ENCODE data around the gene ARAF. TPM values are rescaled to one million over a fixed set of nuclear protein-coding genes. Genes with fewer than 3 reads are reported as not detected.

The ARAF gene
- total and polyA plus RNA-seq, 2 experiments from 2014 or later, result 32.0 to 78.0 TPM

GRCh38 chrX:47566841-47567240 lies 5.8 kb downstream of the ARAF start:
- 85 to 87% methylated on average over 7 to 11 of the region's 11 CpGs for WGBS, 2 experiments (ENCODE audit: low coverage in 1 of 2, low lambda C conversion rate in 2 of 2, missing lambda C conversion rate in 2 of 2)
- TF ChIP-seq EZH2phosphoT487 (IDR thresholded peaks at IDR 0.05; ENCODE audit: insufficient read depth, low read depth), result no peak
- TF ChIP-seq EZH2 (IDR thresholded peaks at IDR 0.05; ENCODE audit: insufficient read depth, poor library complexity, severe bottlenecking), result no peak
- in situ Hi-C loops (cut with MboI), result no loop called here
- Histone ChIP-seq H3K4me1 (ENCODE audit: insufficient read depth) (0 out of 2 replicates have a peak, but pooled peaks cover 8% of the 10 kb centered on the region), H3K4me2 (ENCODE audit: unreplicated experiment) (no peak overlapping the region), H4K20me1 (ENCODE audit: insufficient read depth) (no peaks in the 10 kb centered on the region), H3K27ac (no peak overlapping the region), H3K9me3 (ENCODE audit: low read depth) (no peaks in the 10 kb centered on the region), H3K36me3 (ENCODE audit: low read depth) (no peaks in the 10 kb centered on the region), H3K27me3 (replicated peaks; ENCODE audit: insufficient read depth) (no peaks in the 10 kb centered on the region), H3K9me2 (ENCODE audit: insufficient read depth) (no peaks in the 10 kb centered on the region), H3K9ac (no peak overlapping the region), H2AFZ (no peak overlapping the region), H3K4me3 (no peak overlapping the region), H3F3A (ENCODE audit: insufficient read depth) (no peaks in the 10 kb centered on the region), H3K79me2 (ENCODE audit: insufficient read depth) (peaks cover 35% of the 10 kb centered on the region)
- DNase-seq, result no peak

- no peaks in the 10 kb centered on the region for H3K9me2 ChIP-seq (ENCODE audit: insufficient read depth)
- H3K27me3 ChIP-seq (replicated peaks; ENCODE audit: insufficient read depth), result no peaks in the 10 kb centered on the region
- H3K27ac ChIP-seq, result no peak overlapping the region
- TF ChIP-seq EZH2phosphoT487 (IDR thresholded peaks at IDR 0.05; ENCODE audit: insufficient read depth, low read depth) (no peak), EZH2 (IDR thresholded peaks at IDR 0.05; ENCODE audit: insufficient read depth, poor library complexity, severe bottlenecking) (no peak)
- no peaks in the 10 kb centered on the region for H3K36me3 ChIP-seq (ENCODE audit: low read depth)
- no peak overlapping the region for H3K4me2 ChIP-seq (ENCODE audit: unreplicated experiment)
- H3K4me3 ChIP-seq, result no peak overlapping the region
- no peaks in the 10 kb centered on the region for H3K9me3 ChIP-seq (ENCODE audit: low read depth)
- DNase-seq, result no peak
- in situ Hi-C loops (cut with MboI), result no loop called here
- no peaks in the 10 kb centered on the region for H4K20me1 ChIP-seq (ENCODE audit: insufficient read depth)
- WGBS, 2 experiments (ENCODE audit: low coverage in 1 of 2, low lambda C conversion rate in 2 of 2, missing lambda C conversion rate in 2 of 2), result 86 to 91% methylated on average over 5 to 11 of the region's 13 CpGs
- H3K4me1 ChIP-seq (ENCODE audit: insufficient read depth), result peaks cover 5% of the 10 kb centered on the region; the same call in 1 of the 2 replicates
- H3K79me2 ChIP-seq (ENCODE audit: insufficient read depth), result peaks cover 16% of the 10 kb centered on the region; the same call in 1 of the 2 replicates
- no peak overlapping the region for H2AFZ ChIP-seq
- H3F3A ChIP-seq (ENCODE audit: insufficient read depth), result no peaks in the 10 kb centered on the region
- no peak overlapping the region for H3K9ac ChIP-seq
These were observed 7.8 kb downstream of the ARAF start for GRCh38 chrX:47568656-47569295.

- H2AFZ ChIP-seq, result no peak overlapping the region
- no peak overlapping the region for H3K4me3 ChIP-seq
- no peaks in the 10 kb centered on the region for H4K20me1 ChIP-seq (ENCODE audit: insufficient read depth)
- no peaks in the 10 kb centered on the region for H3K36me3 ChIP-seq (ENCODE audit: low read depth)
- no peak overlapping the region for H3K27ac ChIP-seq
- no peaks in the 10 kb centered on the region for H3K9me2 ChIP-seq (ENCODE audit: insufficient read depth)
- no peak overlapping the region for H3K9ac ChIP-seq
- H3K9me3 ChIP-seq (ENCODE audit: low read depth), result no peaks in the 10 kb centered on the region
- no peaks in the 10 kb centered on the region for H3F3A ChIP-seq (ENCODE audit: insufficient read depth)
- no peaks in the 10 kb centered on the region for H3K27me3 ChIP-seq (replicated peaks; ENCODE audit: insufficient read depth)
- no peak for TF ChIP-seq EZH2 (IDR thresholded peaks at IDR 0.05; ENCODE audit: insufficient read depth, poor library complexity, severe bottlenecking)
- TF ChIP-seq EZH2phosphoT487 (IDR thresholded peaks at IDR 0.05; ENCODE audit: insufficient read depth, low read depth), result no peak
- in situ Hi-C loops (cut with MboI), result no loop called here
- WGBS, 2 experiments (ENCODE audit: low coverage in 1 of 2, low lambda C conversion rate in 2 of 2, missing lambda C conversion rate in 2 of 2), result 88 to 89% methylated on average over 7 of the region's 8 CpGs
- H3K79me2 ChIP-seq (ENCODE audit: insufficient read depth), result no peaks in the 10 kb centered on the region
- H3K4me2 ChIP-seq (ENCODE audit: unreplicated experiment), result no peak overlapping the region
- DNase-seq, result no peak
- peaks cover 4% of the 10 kb centered on the region; the same call in 1 of the 2 replicates for H3K4me1 ChIP-seq (ENCODE audit: insufficient read depth)
These were observed 9.8 kb downstream of the ARAF start for GRCh38 chrX:47570794-47571193.

- H3K36me3 ChIP-seq (ENCODE audit: low read depth), result no peaks in the 10 kb centered on the region
- no peak overlapping the region for H3K4me3 ChIP-seq
- no peaks in the 10 kb centered on the region for H3K9me2 ChIP-seq (ENCODE audit: insufficient read depth)
- no peaks in the 10 kb centered on the region for H4K20me1 ChIP-seq (ENCODE audit: insufficient read depth)
- H3K9ac ChIP-seq, result no peak overlapping the region
- DNase-seq, result no peak
- H3K27ac ChIP-seq, result no peak overlapping the region
- H3K27me3 ChIP-seq (replicated peaks; ENCODE audit: insufficient read depth), result no peaks in the 10 kb centered on the region
- no peaks in the 10 kb centered on the region for H3K9me3 ChIP-seq (ENCODE audit: low read depth)
- in situ Hi-C loops (cut with MboI), result no loop called here
- H3K79me2 ChIP-seq (ENCODE audit: insufficient read depth), result no peaks in the 10 kb centered on the region
- TF ChIP-seq EZH2phosphoT487 (IDR thresholded peaks at IDR 0.05; ENCODE audit: insufficient read depth, low read depth), result no peak
- no peak for TF ChIP-seq EZH2 (IDR thresholded peaks at IDR 0.05; ENCODE audit: insufficient read depth, poor library complexity, severe bottlenecking)
- H2AFZ ChIP-seq, result no peak overlapping the region
- WGBS, 2 experiments (ENCODE audit: low coverage in 1 of 2, low lambda C conversion rate in 2 of 2, missing lambda C conversion rate in 2 of 2), result 99 to 100% methylated on average over 3 to 5 of the region's 11 CpGs
- H3K4me1 ChIP-seq (ENCODE audit: insufficient read depth), result peaks cover 4% of the 10 kb centered on the region; the same call in 1 of the 2 replicates
- H3K4me2 ChIP-seq (ENCODE audit: unreplicated experiment), result no peak overlapping the region
- no peaks in the 10 kb centered on the region for H3F3A ChIP-seq (ENCODE audit: insufficient read depth)
These were observed 10.2 kb downstream of the ARAF start for GRCh38 chrX:47571215-47571614.

Measured in GM23248 (cell line).